ENCODE measurements around the gene BCR. TPM values are rescaled to one million over a fixed set of nuclear protein-coding genes. Genes with fewer than 3 reads are reported as not detected.

The BCR gene
- total and polyA plus RNA-seq, 2 of the 13 experiments (the other 11 are each of a cell fraction or from before 2014, with no cell fraction given), result 19.9 to 33.6 TPM

DNA sequence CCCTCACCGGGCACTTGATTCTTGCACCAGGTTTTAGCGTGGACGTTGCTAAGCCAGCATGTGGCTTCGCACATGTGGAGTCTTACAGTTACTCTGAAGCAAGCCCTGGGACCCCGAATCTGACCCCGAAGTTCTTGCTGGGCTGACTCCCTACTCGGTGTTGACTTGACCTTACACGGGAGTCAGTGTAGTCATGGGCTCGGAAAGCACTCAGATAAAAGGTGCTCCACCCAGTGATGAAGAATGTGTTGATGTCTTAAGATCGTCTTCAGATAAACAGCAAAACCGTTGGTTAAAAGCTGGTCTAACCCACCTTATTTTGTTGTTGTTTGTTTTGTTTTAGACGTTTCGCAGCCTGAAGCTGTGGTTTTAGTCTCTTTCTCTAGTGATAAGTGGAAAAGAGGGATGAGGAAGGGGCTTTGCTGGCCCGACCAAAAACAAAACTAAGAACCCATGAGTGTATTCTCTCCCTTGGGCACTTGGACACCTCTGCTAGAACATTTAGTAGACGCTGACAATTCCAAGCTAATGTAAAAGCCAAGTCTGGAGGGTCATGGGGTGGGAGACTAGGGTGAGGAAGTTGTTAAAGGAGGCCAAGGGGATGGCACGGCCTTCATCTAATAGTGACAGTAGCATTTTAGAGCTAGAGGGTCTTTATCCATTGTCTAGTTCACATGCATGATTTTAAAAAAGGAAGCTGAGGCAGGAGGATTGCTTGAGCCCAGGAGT is 69.9 kb downstream of the BCR start (continued):
- no peak for TF ChIP-seq BCLAF1 (IDR thresholded peaks at IDR 0.05)
- no peak for TF ChIP-seq FOXP1 (IDR thresholded peaks at IDR 0.05)
- TF ChIP-seq FOXP1 (CRISPR knock-in tag; IDR thresholded peaks at IDR 0.05), result no peak
- TF ChIP-seq GATAD2A (CRISPR knock-in tag; IDR thresholded peaks at IDR 0.05), result no peak
- no peak for TF ChIP-seq PITX1 (CRISPR knock-in tag; IDR thresholded peaks at IDR 0.05)
- TF ChIP-seq, protein P1, sequence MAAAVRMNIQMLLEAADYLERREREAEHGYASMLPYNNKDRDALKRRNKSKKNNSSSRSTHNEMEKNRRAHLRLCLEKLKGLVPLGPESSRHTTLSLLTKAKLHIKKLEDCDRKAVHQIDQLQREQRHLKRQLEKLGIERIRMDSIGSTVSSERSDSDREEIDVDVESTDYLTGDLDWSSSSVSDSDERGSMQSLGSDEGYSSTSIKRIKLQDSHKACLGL (CRISPR knock-in tag; IDR thresholded peaks at IDR 0.05), result no peak
- TF ChIP-seq MEF2D (CRISPR knock-in tag; IDR thresholded peaks at IDR 0.05), result no peak
- TF ChIP-seq ZSCAN22 (CRISPR knock-in tag; IDR thresholded peaks at IDR 0.05), result no peak

DNA sequence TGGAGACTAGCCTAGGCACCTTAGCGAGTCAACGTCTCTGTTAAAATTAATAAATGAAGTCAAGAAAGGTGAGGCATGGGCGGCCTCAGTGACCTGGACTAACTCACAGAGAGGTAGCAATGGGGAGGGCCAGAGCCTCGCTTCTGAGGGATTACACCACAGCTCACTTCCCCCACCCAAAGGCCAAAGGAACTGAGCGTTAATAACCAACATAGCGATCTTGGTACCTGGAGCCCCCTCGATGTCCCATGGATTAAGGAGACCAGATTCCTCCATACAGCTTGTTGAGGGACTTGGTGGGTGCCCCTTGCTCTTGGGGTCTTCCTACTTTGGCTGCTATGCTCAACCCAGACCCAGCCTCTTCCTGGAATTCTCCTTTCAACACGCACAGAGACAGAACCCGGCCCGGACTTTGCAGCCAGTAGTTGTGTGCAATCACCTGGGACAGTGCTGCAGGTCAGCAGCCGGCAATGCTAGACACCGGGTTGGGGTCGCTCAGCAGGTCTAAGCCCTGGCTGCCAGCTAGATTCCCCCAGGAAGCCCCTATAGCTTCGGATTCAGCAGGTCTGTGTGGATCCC is 70.6 kb downstream of the BCR start:
- peaks cover 64% of the 10 kb centered on the region for H3K4me1 ChIP-seq (ENCODE audit: insufficient read depth, low read length)
- FAIRE-seq (peak; percentile 40), ATAC-seq (peak; percentile 53), DNase-seq (ENCODE audit: low spot score) (peak; percentile 21)
- in situ Hi-C loops (cut with HindIII; ENCODE audit: extremely low pct_ligation_motif_present, low pct_unique_long_range_greater_than_20kb), result no loop called here
- CTCF ChIA-PET (ENCODE audit: low intra/inter-chr PET ratio, low total read pairs), result interaction anchor here (1.3 kb wide), 1 partner anchor 73 kb away, joined by 4 read pairs; no protein-coding TSS in a partner anchor
- WGBS (ENCODE audit: low lambda C conversion rate), result 41% methylated on average over 12 of the region's 14 CpGs
- H3K4me3 ChIP-seq (replicated peaks in 1 of 3; ENCODE audit: insufficient read depth in 1 of 3, low read depth in 2 of 3, low read length in 3 of 3), result peak overlapping the region in 1 of 3 experiments; percentile 17; a peak in 1 of 6 replicates
- H2AFZ ChIP-seq (ENCODE audit: low read length), result no peak overlapping the region
- H3K79me2 ChIP-seq (ENCODE audit: insufficient read depth, low read length), result peaks cover 58% of the 10 kb centered on the region
- H3K27ac ChIP-seq (ENCODE audit: extremely low read length, insufficient read depth, low read length), result peak overlapping the region; percentile 45
- no peaks in the 10 kb centered on the region for H3K27me3 ChIP-seq (ENCODE audit: control insufficient read depth in 1 of 2, insufficient read depth in 2 of 2, low read length in 2 of 2)
- intact Hi-C loops (cut with micrococcal nuclease; ENCODE audit: unreplicated experiment), result loop anchor here (2.0 to 5.0 kb wide), 2 partner anchors 34 to 72 kb away; no protein-coding TSS in a partner anchor
- H3K36me3 ChIP-seq (replicated peaks in 1 of 2; ENCODE audit: control insufficient read depth in 1 of 2, insufficient read depth in 2 of 2, low read length in 2 of 2), result peaks cover 11 to 29% of the 10 kb centered on the region in 2 experiments
- H3K9ac ChIP-seq (ENCODE audit: insufficient read depth, low read depth, low read length), result peak overlapping the region; percentile 24
- no TSS peak for BruUV-seq (replicated peaks)
- H3K9me3 ChIP-seq (ENCODE audit: low read length), result no peaks in the 10 kb centered on the region
- peaks cover 6% of the 10 kb centered on the region for H4K20me1 ChIP-seq (ENCODE audit: insufficient read depth, low read length)
- POLR2A ChIA-PET, result no interaction called here
- peak overlapping the region; percentile 32; the same call in 1 of the 2 replicates for H3K4me2 ChIP-seq (ENCODE audit: low read depth, low read length)
- TF ChIP-seq MED8 (CRISPR knock-in tag; IDR thresholded peaks at IDR 0.05; ENCODE audit: insufficient replicate concordance) (no peak), ZNF446 (CRISPR knock-in tag; IDR thresholded peaks at IDR 0.05) (no peak), PHF8 (CRISPR knock-in tag; IDR thresholded peaks at IDR 0.05) (0 out of 2 replicates have a peak, but pooled peaks have one; percentile 9), ASH2L (IDR thresholded peaks at IDR 0.05; ENCODE audit: insufficient read length, low read depth, low read length) (peak; percentile 8), KLF11 (CRISPR knock-in tag; IDR thresholded peaks at IDR 0.05) (no peak), ZEB1 (IDR thresholded peaks at IDR 0.05; ENCODE audit: insufficient replicate concordance, low read depth) (no peak), ZNF333 (CRISPR knock-in tag; IDR thresholded peaks at IDR 0.05; ENCODE audit: borderline replicate concordance) (no peak), ZNF296 (CRISPR knock-in tag; conservative IDR thresholded peaks at IDR 0.05) (no peak), STAG1 (CRISPR knock-in tag; IDR thresholded peaks at IDR 0.05) (peak; percentile 45), IRF2 (CRISPR knock-in tag; IDR thresholded peaks at IDR 0.05) (no peak), ZBTB38 (CRISPR knock-in tag; IDR thresholded peaks at IDR 0.05) (0 out of 2 replicates have a peak, but pooled peaks have one; percentile 19)
- TF ChIP-seq, protein P2, sequence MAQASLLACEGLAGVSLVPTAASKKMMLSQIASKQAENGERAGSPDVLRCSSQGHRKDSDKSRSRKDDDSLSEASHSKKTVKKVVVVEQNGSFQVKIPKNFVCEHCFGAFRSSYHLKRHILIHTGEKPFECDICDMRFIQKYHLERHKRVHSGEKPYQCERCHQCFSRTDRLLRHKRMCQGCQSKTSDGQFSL (CRISPR knock-in tag; IDR thresholded peaks at IDR 0.05), result no peak
